ENCODE data around the gene AOPEP.

Gene AOPEP

GRCh38 chr9:95128177-95128524 lies 401.7 kb downstream of the AOPEP start:
- no peaks in the 10 kb centered on the region for H3K9me3 Mint-ChIP-seq
- H3K36me3 Mint-ChIP-seq (ENCODE audit: insufficient read depth) = no peaks in the 10 kb centered on the region
- H3K27me3 Mint-ChIP-seq = no peaks in the 10 kb centered on the region
- ATAC-seq (replicated peaks; ENCODE audit: extremely low read depth, poor library complexity, severe bottlenecking) (no peak), DNase-seq (ENCODE audit: low spot score in 2 of 2) (no peak)
- no peak overlapping the region for H3K27ac Mint-ChIP-seq (ENCODE audit: low read depth)
- H3K4me1 Mint-ChIP-seq = peaks cover 5% of the 10 kb centered on the region
- H3K4me3 Mint-ChIP-seq = no peak overlapping the region

GRCh38 chr9:95129476-95130291 lies 403.2 kb downstream of the AOPEP start:
- peaks cover 5% of the 10 kb centered on the region for H3K4me1 Mint-ChIP-seq
- H3K9me3 Mint-ChIP-seq = no peaks in the 10 kb centered on the region
- no peaks in the 10 kb centered on the region for H3K27me3 Mint-ChIP-seq
- H3K27ac Mint-ChIP-seq (ENCODE audit: low read depth) = no peak overlapping the region
- no peaks in the 10 kb centered on the region for H3K36me3 Mint-ChIP-seq (ENCODE audit: insufficient read depth)
- DNase-seq (ENCODE audit: low spot score in 2 of 2) (no peak), ATAC-seq (replicated peaks; ENCODE audit: extremely low read depth, poor library complexity, severe bottlenecking) (no peak)
- no peak overlapping the region for H3K4me3 Mint-ChIP-seq

- Mint-ChIP-seq H3K4me3 (no peak overlapping the region), H3K4me1 (peaks cover 5% of the 10 kb centered on the region), H3K27ac (ENCODE audit: low read depth) (no peak overlapping the region), H3K9me3 (no peaks in the 10 kb centered on the region), H3K36me3 (ENCODE audit: insufficient read depth) (no peaks in the 10 kb centered on the region), H3K27me3 (no peaks in the 10 kb centered on the region)
- no peak for DNase-seq (ENCODE audit: low spot score in 2 of 2)
- no peak for ATAC-seq (replicated peaks; ENCODE audit: extremely low read depth, poor library complexity, severe bottlenecking)
Observed at GRCh38 chr9:95130484-95130883, 404.0 kb downstream of the AOPEP start.

GRCh38 chr9:95131023-95131943 lies 404.8 kb downstream of the AOPEP start:
- peaks cover 5% of the 10 kb centered on the region for H3K4me1 Mint-ChIP-seq
- H3K27ac Mint-ChIP-seq (ENCODE audit: low read depth) = no peak overlapping the region
- no peaks in the 10 kb centered on the region for H3K36me3 Mint-ChIP-seq (ENCODE audit: insufficient read depth)
- DNase-seq (ENCODE audit: low spot score in 2 of 2) (peak in 1 of 2 donors; percentile 26), ATAC-seq (replicated peaks; ENCODE audit: extremely low read depth, poor library complexity, severe bottlenecking) (no peak)
- H3K4me3 Mint-ChIP-seq = no peak overlapping the region
- H3K9me3 Mint-ChIP-seq = no peaks in the 10 kb centered on the region
- H3K27me3 Mint-ChIP-seq = no peaks in the 10 kb centered on the region

- H3K9me3 Mint-ChIP-seq = no peaks in the 10 kb centered on the region
- peaks cover 5% of the 10 kb centered on the region for H3K4me1 Mint-ChIP-seq
- DNase-seq (ENCODE audit: low spot score in 2 of 2) = no peak
- no peak overlapping the region for H3K4me3 Mint-ChIP-seq
- no peak for ATAC-seq (replicated peaks; ENCODE audit: extremely low read depth, poor library complexity, severe bottlenecking)
- H3K27ac Mint-ChIP-seq (ENCODE audit: low read depth) = no peak overlapping the region
- no peaks in the 10 kb centered on the region for H3K36me3 Mint-ChIP-seq (ENCODE audit: insufficient read depth)
- H3K27me3 Mint-ChIP-seq = no peaks in the 10 kb centered on the region
Observed at GRCh38 chr9:95132366-95133324, 406.1 kb downstream of the AOPEP start.

- DNase-seq (ENCODE audit: low spot score in 2 of 2) (no peak), ATAC-seq (replicated peaks; ENCODE audit: extremely low read depth, poor library complexity, severe bottlenecking) (no peak)
- H3K4me3 Mint-ChIP-seq = no peak overlapping the region
- peaks cover 5% of the 10 kb centered on the region for H3K4me1 Mint-ChIP-seq
- no peaks in the 10 kb centered on the region for H3K36me3 Mint-ChIP-seq (ENCODE audit: insufficient read depth)
- H3K27ac Mint-ChIP-seq (ENCODE audit: low read depth) = no peak overlapping the region
- no peaks in the 10 kb centered on the region for H3K9me3 Mint-ChIP-seq
- no peaks in the 10 kb centered on the region for H3K27me3 Mint-ChIP-seq
Observed at GRCh38 chr9:95133325-95133705, 406.8 kb downstream of the AOPEP start.

- DNase-seq (ENCODE audit: low spot score in 2 of 2) (no peak), ATAC-seq (replicated peaks; ENCODE audit: extremely low read depth, poor library complexity, severe bottlenecking) (no peak)
- no peak overlapping the region for H3K4me3 Mint-ChIP-seq
- H3K27ac Mint-ChIP-seq (ENCODE audit: low read depth) = no peak overlapping the region
- H3K36me3 Mint-ChIP-seq (ENCODE audit: insufficient read depth) = no peaks in the 10 kb centered on the region
- H3K4me1 Mint-ChIP-seq = peaks cover 5% of the 10 kb centered on the region
- no peaks in the 10 kb centered on the region for H3K27me3 Mint-ChIP-seq
- no peaks in the 10 kb centered on the region for H3K9me3 Mint-ChIP-seq
Observed at GRCh38 chr9:95134457-95134881, 408.0 kb downstream of the AOPEP start.

GRCh38 chr9:95135756-95136155 lies 409.3 kb downstream of the AOPEP start:
- H3K36me3 Mint-ChIP-seq (ENCODE audit: insufficient read depth) = no peaks in the 10 kb centered on the region
- peaks cover 5% of the 10 kb centered on the region for H3K4me1 Mint-ChIP-seq
- no peak for DNase-seq (ENCODE audit: low spot score in 2 of 2)
- H3K9me3 Mint-ChIP-seq = no peaks in the 10 kb centered on the region
- no peak overlapping the region for H3K27ac Mint-ChIP-seq (ENCODE audit: low read depth)
- ATAC-seq (replicated peaks; ENCODE audit: extremely low read depth, poor library complexity, severe bottlenecking) = no peak
- no peaks in the 10 kb centered on the region for H3K27me3 Mint-ChIP-seq
- no peak overlapping the region for H3K4me3 Mint-ChIP-seq

Measured in central memory CD8-positive, alpha-beta T cell (primary cell).